Spinal cord (tissue), 10 donors: Measurements from ENCODE around the gene RSPH10B2. TPM values are rescaled to one million over a fixed set of nuclear protein-coding genes. Genes with fewer than 3 reads are reported as not detected.
"Not testable (repeated sequence)": the region's sequence is repeated elsewhere in the genome, so short reads cannot be mapped to it uniquely, and the experiment has no call there.

ENCODE experiments used
- DNase-seq, 6 donors: peaks; one replicate each; pipeline versions ENCODE4 v3.0.0 to v3.0.0-alpha.2; 2013 to 2015; ENCODE audit warnings: low spot score in 6 of 6, low read depth in 4 of 6
- H3K27ac ChIP-seq: one replicate; pipeline ENCODE4 v1.5.1; 2013; ENCODE audit warnings: low read depth, low read length, control low read depth
- H3K27me3 ChIP-seq: one replicate; pipeline ENCODE4 v1.6.1; 2013; ENCODE audit warnings: low read length; ENCODE audit not compliant: control insufficient read depth, insufficient read depth
- H3K36me3 ChIP-seq: one replicate; pipeline ENCODE4 v1.6.1; 2013; ENCODE audit warnings: low read length; ENCODE audit not compliant: control insufficient read depth, insufficient read depth
- H3K4me1 ChIP-seq: one replicate; pipeline ENCODE4 v1.6.1; 2013; ENCODE audit warnings: low read length; ENCODE audit not compliant: control insufficient read depth, insufficient read depth
- H3K4me3 ChIP-seq: one replicate; pipeline ENCODE4 v1.5.1; 2013; ENCODE audit warnings: low read depth, low read length, control low read depth
- H3K9me3 ChIP-seq: one replicate; pipeline ENCODE4 v1.6.1; 2013; ENCODE audit warnings: low read length; ENCODE audit not compliant: control insufficient read depth, insufficient read depth
- WGBS: methylation state at CpG from one replicate; pipeline ENCODE4 v1.1.5; 2013; ENCODE audit warnings: missing lambda C conversion rate; ENCODE audit not compliant: insufficient coverage; 5-methylcytosine and 5-hydroxymethylcytosine counted together
- polyA plus RNA-seq, 2 donors: library from polyadenylated mRNA; unstranded; fragments of 120-200 nt; gene quantifications; one replicate each; pipeline ENCODE4 v1.2.1, GENCODE V29; 2013; ENCODE audit not compliant: insufficient read length in 2 of 2
- total RNA-seq, 2 donors: library from RNA; depleted of rRNA in 1 of 2; stranded (reverse); fragments of 120-200 nt in 1 of 2; fragments of >200 nt in 1 of 2; gene quantifications; one replicate each; pipeline versions ENCODE4 v1.2.3 to v1.2.4, GENCODE V29; 2013 to 2014
- donor health status: healthy.

The RSPH10B2 gene
- total and polyA plus RNA-seq, 4 donors, result 1.4 to 8.6 (median 6.4) TPM

DNA sequence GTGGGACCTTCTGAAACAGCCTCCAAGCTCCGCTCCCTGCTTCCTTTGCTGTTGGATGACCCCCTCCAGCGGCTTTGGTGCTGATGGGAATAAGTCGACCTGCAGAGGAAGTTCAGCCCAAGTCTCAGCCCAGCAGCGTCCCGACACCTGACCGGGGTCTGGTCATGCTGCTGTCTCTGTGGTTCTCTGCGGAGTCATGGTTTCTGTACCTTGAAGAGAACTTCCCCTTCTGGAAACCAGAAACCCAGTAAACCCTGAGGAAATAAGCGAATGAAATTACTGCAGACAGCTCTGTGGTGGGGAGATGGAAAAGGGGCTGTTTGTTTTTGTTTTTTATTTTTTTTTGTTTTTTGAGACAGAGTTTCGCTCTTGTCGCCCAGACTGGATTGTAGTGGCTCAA lies 28.9 kb upstream of the RSPH10B2 start:
- Histone ChIP-seq H3K36me3 (no peaks in the 10 kb centered on the region), H3K4me3 (no peak overlapping the region), H3K27me3 (no peaks in the 10 kb centered on the region), H3K27ac (no peak overlapping the region), H3K4me1 (peaks cover 7% of the 10 kb centered on the region), H3K9me3 (no peaks in the 10 kb centered on the region)
- DNase-seq, result no peak
- 78% methylated on average over 7 of the region's 10 CpGs for WGBS

GRCh38 chr7:6726341-6726740 lies 27.6 kb upstream of the RSPH10B2 start:
- not testable (repeated sequence) for H3K36me3 ChIP-seq, H3K27me3 ChIP-seq, H3K27ac ChIP-seq, H3K4me3 ChIP-seq, DNase-seq, H3K9me3 ChIP-seq
- 87% methylated on average over 4 of the region's 5 CpGs for WGBS
- peaks cover 16% of the 10 kb centered on the region for H3K4me1 ChIP-seq

- H3K27me3 ChIP-seq, result no peaks in the 10 kb centered on the region
- no peak overlapping the region for H3K4me3 ChIP-seq
- no peak for DNase-seq
- H3K4me1 ChIP-seq, result peaks cover 16% of the 10 kb centered on the region
- H3K9me3 ChIP-seq, result no peaks in the 10 kb centered on the region
- H3K36me3 ChIP-seq, result no peaks in the 10 kb centered on the region
- H3K27ac ChIP-seq, result no peak overlapping the region
- 89% methylated on average over 3 of the region's 3 CpGs for WGBS
Measured at GRCh38 chr7:6727663-6728062, 26.2 kb upstream of the RSPH10B2 start.

GRCh38 chr7:6728893-6729491 lies 24.9 kb upstream of the RSPH10B2 start:
- not testable (repeated sequence) for H3K27me3 ChIP-seq, DNase-seq, H3K36me3 ChIP-seq, H3K9me3 ChIP-seq
- 41% methylated on average over 26 of the region's 29 CpGs for WGBS
- peak overlapping the region; percentile 52 for H3K4me3 ChIP-seq
- H3K4me1 ChIP-seq, result peaks cover 16% of the 10 kb centered on the region
- peak overlapping the region; percentile 74 for H3K27ac ChIP-seq

DNA sequence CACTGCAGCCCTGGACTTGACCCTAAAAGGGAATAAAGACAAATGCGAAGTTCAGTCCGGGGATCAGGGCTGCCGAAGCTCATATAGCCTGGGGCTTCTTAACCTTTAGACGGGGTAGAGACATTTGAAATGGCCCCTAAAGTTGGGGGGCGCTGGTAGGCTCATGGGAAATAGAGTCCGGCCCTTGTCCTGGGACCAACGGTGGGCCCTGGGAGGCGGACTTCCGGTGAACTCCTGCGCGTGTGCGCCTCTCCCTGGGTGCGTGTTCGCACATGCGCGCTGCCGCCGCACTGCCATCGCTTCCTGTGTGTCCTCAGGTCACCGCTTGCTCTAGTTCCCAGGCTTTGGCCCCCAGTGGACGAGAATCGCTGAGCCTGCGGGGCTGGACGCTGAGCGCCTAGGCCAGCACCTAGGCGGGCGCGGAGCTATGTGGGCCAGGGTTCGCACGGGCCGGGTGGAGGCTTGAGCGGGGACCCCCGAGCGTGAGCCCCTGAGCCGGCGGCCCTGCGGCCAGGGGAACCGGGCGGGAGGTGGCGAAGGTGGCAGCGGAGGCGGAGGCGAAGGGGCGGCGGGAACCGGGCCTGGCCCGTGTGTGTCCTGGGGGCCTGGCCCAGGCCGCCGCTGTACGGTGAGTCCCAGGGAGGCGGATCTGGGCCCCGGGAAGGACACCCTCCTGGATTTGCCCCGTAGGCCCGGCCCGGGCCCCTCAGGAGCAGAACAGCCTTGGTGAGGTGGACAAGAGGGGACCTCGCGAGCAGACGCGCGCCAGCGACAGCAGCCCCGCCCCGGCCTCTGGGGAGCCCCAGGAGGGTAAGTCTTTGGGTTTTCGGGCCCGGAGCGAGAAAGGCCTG lies 24.2 kb upstream of the RSPH10B2 start:
- H3K4me3 ChIP-seq, result peak overlapping the region; percentile 52
- WGBS, result under 1% methylated on average over 66 of the region's 66 CpGs
- peak overlapping the region; percentile 74 for H3K27ac ChIP-seq

GRCh38 chr7:6730343-6730633 lies 23.6 kb upstream of the RSPH10B2 start:
- DNase-seq, result peak in 2 of 6 donors; percentile 1
- Histone ChIP-seq H3K4me3 (peak overlapping the region; percentile 52), H3K27me3 (no peaks in the 10 kb centered on the region), H3K9me3 (no peaks in the 10 kb centered on the region), H3K4me1 (peaks cover 16% of the 10 kb centered on the region), H3K27ac (no peak overlapping the region), H3K36me3 (peaks cover 17% of the 10 kb centered on the region)
- WGBS, result 0% methylated on average over 7 of the region's 18 CpGs

More for the DNA sequence above, 24.2 kb upstream of the RSPH10B2 start:
- H3K36me3 ChIP-seq, result peaks cover 13% of the 10 kb centered on the region
- no peaks in the 10 kb centered on the region for H3K9me3 ChIP-seq
- peaks cover 16% of the 10 kb centered on the region for H3K4me1 ChIP-seq
- no peaks in the 10 kb centered on the region for H3K27me3 ChIP-seq
- peak; percentile 78 to 97 (median 90) for DNase-seq

DNA sequence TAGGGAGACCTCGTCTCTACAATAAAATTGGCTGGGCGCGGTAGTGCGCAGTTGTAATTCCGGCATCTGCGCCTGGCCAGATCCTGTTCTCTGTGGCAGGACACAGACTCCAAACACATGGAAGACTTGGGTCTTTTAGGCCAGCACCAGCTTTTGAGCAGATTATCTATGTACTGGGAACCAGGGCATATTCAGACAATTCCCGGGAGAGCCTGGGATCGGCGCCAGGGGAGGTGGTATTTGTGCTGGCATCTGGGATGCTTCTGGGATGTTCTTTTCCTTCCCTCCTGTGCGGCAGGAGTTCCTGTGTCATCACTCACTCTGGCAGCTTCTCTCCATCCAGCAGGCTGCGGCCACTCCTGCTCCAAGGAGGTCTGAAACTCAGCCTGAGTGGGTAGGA lies 15.5 kb upstream of the RSPH10B2 start:
- not testable (repeated sequence) for H3K9me3 ChIP-seq, DNase-seq, H3K4me3 ChIP-seq, H3K27ac ChIP-seq, H3K4me1 ChIP-seq, H3K27me3 ChIP-seq
- no CpG with 5 or more reads among the region's 11 CpGs for WGBS
- H3K36me3 ChIP-seq, result peaks cover 33% of the 10 kb centered on the region

- not testable (repeated sequence) for H3K27me3 ChIP-seq, H3K9me3 ChIP-seq, H3K27ac ChIP-seq, H3K4me1 ChIP-seq, DNase-seq, H3K36me3 ChIP-seq, H3K4me3 ChIP-seq
- WGBS, result no CpG with 5 or more reads among the region's 12 CpGs
Measured at GRCh38 chr7:6744410-6745100, 9.3 kb upstream of the RSPH10B2 start.

- H3K36me3 ChIP-seq, H3K9me3 ChIP-seq, H3K4me1 ChIP-seq, H3K4me3 ChIP-seq, H3K27ac ChIP-seq, DNase-seq, H3K27me3 ChIP-seq: not testable (repeated sequence)
- WGBS, result no CpG with 5 or more reads among the region's 12 CpGs
Measured at GRCh38 chr7:6749335-6749734, 4.6 kb upstream of the RSPH10B2 start.
